Smooth muscle cell (in vitro differentiated cells): Measurements from ENCODE around the gene BTLA. TPM values are rescaled to one million over a fixed set of nuclear protein-coding genes. Genes with fewer than 3 reads are reported as not detected.

Experiments used
- DNase-seq: peaks from one replicate; lab custom pipeline; 2025; ENCODE audit not compliant: unreplicated experiment; lab: John Stamatoyannopoulos, UW
- H2AFZ ChIP-seq: fragments of 200-600 bp; sonication (generic); 2 replicates; pipeline ENCODE4 v1.6.0; 2016; ENCODE audit warnings: antibody characterized with exemption, low read depth, mild to moderate bottlenecking
- H3F3A ChIP-seq: fragments of 200-600 bp; sonication (generic); 2 replicates; pipeline ENCODE4 v1.6.0; 2017; ENCODE audit warnings: antibody characterized with exemption, low read depth
- H3K27ac ChIP-seq: fragments of 200-600 bp; sonication (generic); 2 replicates; pipeline ENCODE4 v1.5.1; 2016; ENCODE audit warnings: low read depth, mild to moderate bottlenecking
- H3K27me3 ChIP-seq: fragments of 200-600 bp; sonication (generic); 2 replicates; pipeline ENCODE4 v1.6.1; 2016; ENCODE audit warnings: low read depth, mild to moderate bottlenecking
- H3K36me3 ChIP-seq: fragments of 200-600 bp; sonication (generic); 2 replicates; pipeline ENCODE4 v1.5.1; 2016; ENCODE audit warnings: low read depth
- H3K4me1 ChIP-seq: fragments of 200-600 bp; sonication (generic); 2 replicates; pipeline ENCODE4 v1.5.1; 2016; ENCODE audit warnings: low read depth
- H3K4me2 ChIP-seq: fragments of 200-600 bp; sonication (generic); 2 replicates; pipeline ENCODE4 v1.6.0; 2016; ENCODE audit warnings: mild to moderate bottlenecking
- H3K4me3 ChIP-seq: fragments of 200-600 bp; sonication (generic); 2 replicates; pipeline ENCODE4 v1.5.1; 2016; ENCODE audit warnings: mild to moderate bottlenecking
- H3K79me2 ChIP-seq: fragments of 200-600 bp; sonication (generic); 2 replicates; pipeline ENCODE4 v1.6.0; 2016; ENCODE audit warnings: low read depth, mild to moderate bottlenecking
- H3K9ac ChIP-seq: fragments of 200-600 bp; sonication (generic); 2 replicates; pipeline ENCODE4 v1.6.0; 2016; ENCODE audit warnings: low read depth
- H3K9me3 ChIP-seq: fragments of 200-600 bp; sonication (generic); replicated peaks from 2 replicates; pipeline ENCODE4 v1.5.1; 2016; ENCODE audit warnings: low read depth
- H4K20me1 ChIP-seq: fragments of 200-600 bp; sonication (generic); 2 replicates; pipeline ENCODE4 v1.6.0; 2016; ENCODE audit warnings: low read depth
- CTCF ChIP-seq: fragments of 200-600 bp; sonication (generic); IDR thresholded peaks from 2 replicates; pipeline ENCODE4 v1.5.1; 2017; ENCODE audit warnings: borderline replicate concordance, mild to moderate bottlenecking, antibody characterized with exemption; ENCODE audit not compliant: insufficient read depth, poor library complexity, severe bottlenecking
- WGBS: methylation state at CpG from one replicate; pipeline ENCODE4 v1.1.7; 2016; ENCODE audit warnings: low lambda C conversion rate; 5-methylcytosine and 5-hydroxymethylcytosine counted together
- polyA plus RNA-seq: library from polyadenylated mRNA; unstranded; fragments of >200 nt; fragmentation: Nextera tagmentation; extraction: Ambion mirVana; gene quantifications from 2 replicates; pipeline ENCODE4 v1.2.1, GENCODE V29; 2016
- total RNA-seq: library from RNA; depleted of rRNA; stranded (reverse); fragments of >200 nt; gene quantifications from 2 replicates; pipeline ENCODE4 v1.2.3, GENCODE V29; 2014

BTLA gene
- total and polyA plus RNA-seq, 2 experiments from 2014 or later: not detected

GRCh38 chr3:112491373-112491772 is 7.9 kb downstream of the BTLA start:
- Histone ChIP-seq H4K20me1 (no peaks in the 10 kb centered on the region), H3K4me2 (no peak overlapping the region), H3K4me1 (no peaks in the 10 kb centered on the region), H3K27ac (no peak overlapping the region), H3K9me3 (no peaks in the 10 kb centered on the region), H3K36me3 (no peaks in the 10 kb centered on the region), H3K27me3 (no peaks in the 10 kb centered on the region), H2AFZ (no peak overlapping the region), H3K4me3 (no peak overlapping the region), H3K79me2 (no peaks in the 10 kb centered on the region), H3F3A (no peaks in the 10 kb centered on the region), H3K9ac (no peak overlapping the region)
- DNase-seq: no peak
- no peak for TF ChIP-seq CTCF

DNA sequence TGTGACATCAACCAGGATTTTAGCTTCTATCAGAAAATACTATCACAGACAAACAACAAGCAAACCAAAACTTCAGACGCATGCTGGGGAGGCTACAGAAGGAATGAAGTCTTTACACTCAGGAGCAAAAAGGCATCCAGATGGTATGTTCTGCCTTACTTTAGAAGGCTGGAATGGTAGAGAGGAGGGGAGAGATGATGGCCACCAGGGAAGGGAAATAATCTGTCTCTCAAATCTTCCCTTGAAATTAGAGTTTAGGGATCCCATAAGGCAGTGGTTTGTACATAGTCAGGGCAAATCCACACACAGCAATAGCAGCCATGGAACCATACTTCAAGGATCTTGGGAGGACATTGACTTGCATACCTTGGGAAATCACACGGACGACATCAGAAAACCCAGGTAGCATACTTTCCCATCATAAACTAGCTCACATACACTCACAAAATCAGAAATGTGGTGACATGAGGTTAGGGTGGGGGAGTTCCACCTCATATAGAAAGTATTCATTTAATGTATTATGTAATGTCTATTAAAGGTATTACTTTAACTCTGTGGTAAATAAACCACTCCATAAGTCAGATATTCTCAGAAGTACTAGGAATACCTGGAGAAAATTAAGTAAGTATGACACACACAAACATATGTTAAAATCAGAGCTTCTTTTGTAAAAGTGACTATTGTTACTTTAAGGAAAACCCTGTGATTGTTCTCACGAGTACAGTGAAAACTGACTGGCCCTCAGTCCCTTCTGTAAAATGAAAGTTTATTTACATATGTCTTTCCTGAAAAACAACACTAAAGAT is 9.4 kb downstream of the BTLA start:
- no peaks in the 10 kb centered on the region for H3K27me3 ChIP-seq
- H3K27ac ChIP-seq: no peak overlapping the region
- no peak overlapping the region for H2AFZ ChIP-seq
- no peaks in the 10 kb centered on the region for H3K9me3 ChIP-seq
- TF ChIP-seq CTCF: no peak
- H4K20me1 ChIP-seq: no peaks in the 10 kb centered on the region
- H3K79me2 ChIP-seq: no peaks in the 10 kb centered on the region
- no peak overlapping the region for H3K4me2 ChIP-seq
- WGBS: 86% methylated on average over 4 of the region's 4 CpGs
- H3K9ac ChIP-seq: no peak overlapping the region
- DNase-seq: no peak
- H3K4me1 ChIP-seq: no peaks in the 10 kb centered on the region
- no peak overlapping the region for H3K4me3 ChIP-seq
- H3F3A ChIP-seq: no peaks in the 10 kb centered on the region
- no peaks in the 10 kb centered on the region for H3K36me3 ChIP-seq

DNA sequence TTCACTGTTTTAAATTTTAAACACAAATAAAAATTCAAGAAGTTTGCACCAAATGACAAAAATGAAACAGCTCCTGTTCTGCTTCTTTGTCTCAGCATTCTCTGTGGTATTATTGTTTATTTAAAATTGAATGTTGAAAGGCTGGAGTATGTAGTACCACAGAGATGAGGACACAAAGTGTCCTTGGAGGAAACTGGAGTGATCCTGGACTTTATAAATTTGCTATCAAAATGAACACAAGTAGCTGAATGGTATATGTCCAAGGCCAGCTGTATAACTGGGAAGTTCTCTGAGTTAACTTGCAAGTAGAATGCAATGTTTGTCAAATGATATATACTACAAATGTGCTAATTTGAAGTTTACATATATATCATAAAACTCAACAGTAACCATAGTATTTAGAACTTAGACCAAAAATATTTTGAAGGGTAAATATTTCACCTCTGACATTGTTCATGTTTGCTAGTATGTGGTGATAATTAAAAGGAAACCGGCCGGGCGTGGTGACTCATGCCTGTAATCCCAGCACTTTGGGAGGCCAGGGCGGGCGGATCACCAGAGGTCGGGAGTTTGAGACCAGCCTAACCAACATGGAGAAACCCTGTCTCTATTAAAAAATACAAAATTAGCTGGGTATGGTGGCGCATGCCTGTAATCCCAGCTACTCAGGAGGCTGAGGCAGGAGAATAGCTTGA is 12.3 kb downstream of the BTLA start:
- H3K79me2 ChIP-seq: no peaks in the 10 kb centered on the region
- no peaks in the 10 kb centered on the region for H3K36me3 ChIP-seq
- DNase-seq: no peak
- H3K9me3 ChIP-seq: no peaks in the 10 kb centered on the region
- no peak overlapping the region for H3K4me3 ChIP-seq
- H3K4me2 ChIP-seq: no peak overlapping the region
- H3K27me3 ChIP-seq: no peaks in the 10 kb centered on the region
- H3K27ac ChIP-seq: no peak overlapping the region
- no peaks in the 10 kb centered on the region for H3K4me1 ChIP-seq
- WGBS: 71% methylated on average over 7 of the region's 7 CpGs
- no peak overlapping the region for H3K9ac ChIP-seq
- no peak for TF ChIP-seq CTCF
- no peaks in the 10 kb centered on the region for H4K20me1 ChIP-seq
- H2AFZ ChIP-seq: peak overlapping the region; percentile 9
- no peaks in the 10 kb centered on the region for H3F3A ChIP-seq
